ENCODE measurements around the gene EFL1. TPM values are rescaled to one million over a fixed set of nuclear protein-coding genes. Genes with fewer than 3 reads are reported as not detected.

Gene EFL1
- total and polyA plus RNA-seq, 2 of the 4 experiments (the other 2 are of a cell fraction) = 10.1 to 24.6 TPM

DNA sequence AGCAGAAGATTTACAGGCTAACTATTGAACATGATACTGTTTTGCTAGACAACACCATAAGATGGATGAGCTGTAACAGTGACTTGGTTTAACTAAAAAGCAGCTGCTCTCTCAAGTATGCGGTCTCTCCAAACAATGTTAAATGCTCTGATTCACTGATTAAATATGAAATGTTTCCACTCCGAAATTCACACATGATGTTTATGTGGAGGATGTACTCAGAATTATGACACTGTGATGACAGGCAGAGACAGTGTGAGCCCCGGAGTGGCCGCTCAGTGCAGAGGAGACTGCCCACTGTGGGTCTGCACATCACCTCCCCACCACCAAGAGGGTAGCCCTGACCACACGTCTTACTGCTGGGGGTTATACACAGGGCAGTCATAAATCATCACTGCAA is 132.8 kb downstream of the EFL1 start:
- peak; percentile 96 for DNase-seq
- Histone ChIP-seq H3K27ac (ENCODE audit: insufficient read depth, low read length) (peak overlapping the region; percentile 75), H3K9me3 (ENCODE audit: control insufficient read depth, insufficient read depth, low read length) (no peaks in the 10 kb centered on the region), H4K5ac (ENCODE audit: low read depth, low read length) (peak overlapping the region; percentile 28), H3K4ac (ENCODE audit: low read depth, low read length) (peak overlapping the region; percentile 94), H3K36me3 (ENCODE audit: control insufficient read depth, insufficient read depth, low read length) (no peaks in the 10 kb centered on the region), H3K4me2 (ENCODE audit: low read depth, low read length) (peak overlapping the region; percentile 56), H2AK9ac (replicated peaks; ENCODE audit: low read depth, low read length, poor library complexity) (peak overlapping the region; percentile 71), H4K91ac (ENCODE audit: insufficient read depth, low read depth, low read length) (peak overlapping the region; percentile 84), H3K9ac (ENCODE audit: low read depth, low read length) (no peak overlapping the region), H3K4me1 (ENCODE audit: control insufficient read depth, insufficient read depth, low read length) (peaks cover 28% of the 10 kb centered on the region), H2BK120ac (ENCODE audit: low read depth, low read length) (peak overlapping the region; percentile 89), H2BK5ac (ENCODE audit: low read depth, low read length, poor library complexity, severe bottlenecking) (peak overlapping the region; percentile 95), H3K27me3 (ENCODE audit: control insufficient read depth, insufficient read depth, low read length) (no peaks in the 10 kb centered on the region), H3K56ac (ENCODE audit: extremely low read depth, insufficient read depth, low read length) (0 out of 2 replicates have a peak overlapping the region, but pooled peaks have one; percentile 24), H4K8ac (ENCODE audit: low read depth in 2 of 2, low read length in 2 of 2) (peak overlapping the region in 1 of 2 experiments; percentile 81; a peak in 3 of 4 replicates), H3K79me1 (ENCODE audit: low read depth in 1 of 2, low read length in 2 of 2) (peaks cover 0 to 28% of the 10 kb centered on the region in 2 experiments; a peak in 2 of 4 replicates), H3K18ac (ENCODE audit: low read depth, low read length) (peak overlapping the region; percentile 16), H3K14ac (replicated peaks; ENCODE audit: low read depth, low read length) (no peak overlapping the region; the same call in 1 of the 2 replicates), H4K20me1 (ENCODE audit: insufficient read depth, low read length) (no peaks in the 10 kb centered on the region), H2AK5ac (ENCODE audit: low read depth, low read length) (peak overlapping the region; percentile 74), H2BK15ac (ENCODE audit: low read depth, low read length) (peak overlapping the region; percentile 59; the same call in 2 of the 3 replicates), H3K4me3 (ENCODE audit: insufficient read depth, low read depth, low read length) (no peak overlapping the region), H3K9me1 (ENCODE audit: insufficient read depth, low read length) (peaks cover 28% of the 10 kb centered on the region), H3K23ac (ENCODE audit: low read depth, low read length) (peak overlapping the region; percentile 91; the same call in 1 of the 2 replicates), H2BK20ac (ENCODE audit: low read depth, low read length) (peak overlapping the region; percentile 88), H2AFZ (replicated peaks; ENCODE audit: low read length, poor library complexity) (peak overlapping the region; percentile 67)
- no peak for TF ChIP-seq RFX5 (IDR thresholded peaks at IDR 0.05; ENCODE audit: low read depth, low read length)
- TF ChIP-seq CHD1 (IDR thresholded peaks at IDR 0.05; ENCODE audit: low read depth, low read length) = no peak
- 0 out of 2 replicates have a peak, but pooled peaks have one; percentile 14 for TF ChIP-seq MAZ (IDR thresholded peaks at IDR 0.05; ENCODE audit: borderline replicate concordance, low read depth, low read length)
- peak; percentile 95 for TF ChIP-seq RCOR1 (IDR thresholded peaks at IDR 0.05; ENCODE audit: insufficient replicate concordance, low read length)
- peak; percentile 79 for TF ChIP-seq FOS (IDR thresholded peaks at IDR 0.05; ENCODE audit: low read depth, low read length)
- peak; percentile 40; the same call in 1 of the 2 replicates for TF ChIP-seq CEBPB (IDR thresholded peaks at IDR 0.05; ENCODE audit: low read depth, low read length)
- 0 out of 2 replicates have a peak, but pooled peaks have one; percentile 2 for TF ChIP-seq RAD21 (IDR thresholded peaks at IDR 0.05; ENCODE audit: low read length)
- TF ChIP-seq BHLHE40 (IDR thresholded peaks at IDR 0.05; ENCODE audit: low read depth, low read length) = peak; percentile 70
- peak; percentile 68 for ATAC-seq (ENCODE audit: low read depth)
- ChIA-PET POLR2A (ENCODE audit: unreplicated experiment) (no interaction called here), CTCF (interaction anchor here (0.6 to 2.0 kb wide), 2 partner anchors 21 to 31 kb away, joined by 3 to 7 read pairs; no protein-coding TSS in a partner anchor)
- in situ Hi-C loops (cut with MboI; ENCODE audit: low sequenced_read_pairs) (no loop called here), intact Hi-C loops (cut with micrococcal nuclease) (no loop called here), dilution Hi-C loops (cut with HindIII; ENCODE audit: low sequenced_read_pairs, unreplicated experiment) (no loop called here)
- BruUV-seq (replicated peaks) = no TSS peak
- WGBS, 2 experiments (ENCODE audit: extremely low coverage in 2 of 2, insufficient read length in 1 of 2) = no CpG with 5 or more reads among the region's 5 CpGs
